Testis (tissue), 3 donors: ENCODE data around the gene PIGO. TPM values are rescaled to one million over a fixed set of nuclear protein-coding genes. Genes with fewer than 3 reads are reported as not detected.

Experiments used
- DNase-seq: peaks from one replicate; pipeline ENCODE4 v3.0.0-alpha.2; 2019
- H3K27ac ChIP-seq, 2 donors: fragments of 200-600 bp; sonication (generic); one replicate each; pipeline ENCODE4 v1.5.1; 2019
- H3K27me3 ChIP-seq: fragments of 200-600 bp; sonication (generic); one replicate; pipeline ENCODE4 v1.5.1; 2019
- H3K36me3 ChIP-seq: fragments of 200-600 bp; sonication (generic); one replicate; pipeline ENCODE4 v1.5.1; 2017; ENCODE audit warnings: low read depth; ENCODE audit errors: missing control alignments
- H3K4me1 ChIP-seq: fragments of 200-600 bp; sonication (generic); one replicate; pipeline ENCODE4 v1.5.1; 2019
- H3K4me3 ChIP-seq, 2 donors: fragments of 200-600 bp; sonication (generic); one replicate each; pipeline ENCODE4 v1.5.1; 2017 to 2019
- H3K9me3 ChIP-seq: fragments of 200-600 bp; sonication (generic); one replicate; pipeline ENCODE4 v1.5.1; 2017
- POLR2A ChIP-seq: fragments of 450-650 bp; IDR thresholded peaks from one replicate; pipeline ENCODE4 v1.6.1; 2017; ENCODE audit warnings: antibody characterized with exemption, mild to moderate bottlenecking, moderate library complexity
- WGBS, 2 donors: methylation state at CpG; one replicate each; pipeline ENCODE4 v1.1.5; 2018; 5-methylcytosine and 5-hydroxymethylcytosine counted together
- intact Hi-C: fragments of 100-400 bp; cut with DNase I; formaldehyde crosslinking; loops from one replicate; pipeline ENCODE4 v1.15.1; 2023; ENCODE audit warnings: low total_unique reads
- polyA plus RNA-seq: library from polyadenylated mRNA; stranded (reverse); fragments of 350-450 nt; fragmentation: Illumina TruSeq; extraction: RNeasy Lipid Tissue Mini Kit (QIAGEN cat#74804); gene quantifications from one replicate; pipeline ENCODE4 v1.2.3, GENCODE V29; 2014; ENCODE audit warnings: low read depth, low replicate concordance; ENCODE audit not compliant: insufficient read depth
- total RNA-seq, 2 donors: library from RNA; depleted of rRNA; stranded (reverse); fragments of >200 nt; gene quantifications; one replicate each; pipeline ENCODE4 v1.2.3, GENCODE V29; 2016
- TF ChIP-seq, protein P1 (sequence below), 3 experiments: fragments of 450-650 bp in 2 of 3; fragments of 200-600 bp in 1 of 3; sonication (generic) in 1 of 3; IDR thresholded peaks; one replicate each; pipeline ENCODE4 v1.5.1; 2016 to 2019; ENCODE audit warnings: antibody characterized with exemption in 3 of 3, mild to moderate bottlenecking in 2 of 3, moderate library complexity in 1 of 3

Gene PIGO
- total and polyA plus RNA-seq, 3 donors from 2014 or later, result 27.6 to 41.4 (median 33.1) TPM

DNA sequence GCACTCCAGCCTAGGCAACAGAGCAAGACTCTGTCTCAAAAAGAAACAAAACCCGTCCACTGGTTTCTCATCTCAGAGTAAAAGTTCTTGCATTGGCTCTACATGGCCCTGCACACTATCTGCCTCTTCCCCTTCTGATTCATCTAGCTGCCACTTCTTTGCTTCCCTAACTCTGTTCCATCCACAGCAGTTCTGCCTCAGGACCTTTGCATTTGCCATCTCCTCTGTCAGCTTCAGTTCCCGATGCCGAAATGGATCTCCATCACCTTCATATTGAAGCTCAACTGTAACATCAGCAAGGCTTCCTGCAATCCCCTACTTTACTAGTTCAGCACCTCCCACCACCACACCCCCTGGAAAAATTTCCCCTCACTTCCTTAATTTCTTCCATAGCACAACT lies 1.2 kb upstream of the PIGO start:
- 82 to 94% methylated on average over 3 of the region's 3 CpGs for WGBS, 2 donors
- Histone ChIP-seq H3K27ac (no peak overlapping the region), H3K4me1 (peaks cover 14% of the 10 kb centered on the region), H3K4me3 (no peak overlapping the region), H3K9me3 (no peaks in the 10 kb centered on the region), H3K36me3 (no peaks in the 10 kb centered on the region), H3K27me3 (no peaks in the 10 kb centered on the region)
- TF ChIP-seq POLR2A, result no peak
- TF ChIP-seq, protein P1, sequence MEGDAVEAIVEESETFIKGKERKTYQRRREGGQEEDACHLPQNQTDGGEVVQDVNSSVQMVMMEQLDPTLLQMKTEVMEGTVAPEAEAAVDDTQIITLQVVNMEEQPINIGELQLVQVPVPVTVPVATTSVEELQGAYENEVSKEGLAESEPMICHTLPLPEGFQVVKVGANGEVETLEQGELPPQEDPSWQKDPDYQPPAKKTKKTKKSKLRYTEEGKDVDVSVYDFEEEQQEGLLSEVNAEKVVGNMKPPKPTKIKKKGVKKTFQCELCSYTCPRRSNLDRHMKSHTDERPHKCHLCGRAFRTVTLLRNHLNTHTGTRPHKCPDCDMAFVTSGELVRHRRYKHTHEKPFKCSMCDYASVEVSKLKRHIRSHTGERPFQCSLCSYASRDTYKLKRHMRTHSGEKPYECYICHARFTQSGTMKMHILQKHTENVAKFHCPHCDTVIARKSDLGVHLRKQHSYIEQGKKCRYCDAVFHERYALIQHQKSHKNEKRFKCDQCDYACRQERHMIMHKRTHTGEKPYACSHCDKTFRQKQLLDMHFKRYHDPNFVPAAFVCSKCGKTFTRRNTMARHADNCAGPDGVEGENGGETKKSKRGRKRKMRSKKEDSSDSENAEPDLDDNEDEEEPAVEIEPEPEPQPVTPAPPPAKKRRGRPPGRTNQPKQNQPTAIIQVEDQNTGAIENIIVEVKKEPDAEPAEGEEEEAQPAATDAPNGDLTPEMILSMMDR (IDR thresholded peaks at IDR 0.05), result no peak
- DNase-seq, result no peak
- intact Hi-C loops, result no loop called here

DNA sequence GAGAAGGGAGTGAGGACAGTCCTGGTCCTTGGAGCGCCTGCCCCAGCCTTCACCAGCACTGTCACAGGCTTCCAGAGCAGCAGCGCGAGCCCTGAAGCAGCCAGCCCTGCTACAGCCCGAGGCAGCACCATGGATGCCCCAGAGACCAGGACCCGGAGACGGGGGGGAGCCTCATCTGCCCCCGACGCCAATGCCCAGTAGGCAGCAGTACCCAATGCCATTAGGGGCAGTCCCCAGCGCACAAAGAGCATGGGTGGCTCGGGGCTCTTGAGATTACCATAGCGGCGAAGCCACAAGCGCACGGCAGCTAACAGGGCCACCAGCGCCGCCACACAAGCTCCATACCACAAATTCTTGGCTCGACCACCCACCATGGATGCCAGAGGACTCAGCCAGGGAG lies 4.9 kb downstream of the PIGO start:
- no peak overlapping the region for H3K4me3 ChIP-seq
- intact Hi-C loops, result no loop called here
- 87 to 95% methylated on average over 8 to 17 of the region's 17 CpGs for WGBS, 2 donors
- TF ChIP-seq POLR2A, result no peak
- TF ChIP-seq, protein P1 (IDR thresholded peaks at IDR 0.05), result no peak
- peaks cover 5% of the 10 kb centered on the region for H3K4me1 ChIP-seq
- no peaks in the 10 kb centered on the region for H3K27me3 ChIP-seq
- H3K27ac ChIP-seq, result no peak overlapping the region
- no peaks in the 10 kb centered on the region for H3K9me3 ChIP-seq
- H3K36me3 ChIP-seq, result no peaks in the 10 kb centered on the region
- DNase-seq, result no peak

- Histone ChIP-seq H3K27me3 (no peaks in the 10 kb centered on the region), H3K36me3 (no peaks in the 10 kb centered on the region), H3K27ac (no peak overlapping the region), H3K4me1 (no peaks in the 10 kb centered on the region), H3K4me3 (no peak overlapping the region), H3K9me3 (no peaks in the 10 kb centered on the region)
- no peak for DNase-seq
- intact Hi-C loops, result no loop called here
- no peak for TF ChIP-seq POLR2A
- TF ChIP-seq, protein P1 (IDR thresholded peaks at IDR 0.05), result no peak
- WGBS, 2 donors, result 94 to 98% methylated on average over 2 of the region's 2 CpGs
These were observed 7.0 kb downstream of the PIGO start for GRCh38 chr9:35089434-35089833.

DNA sequence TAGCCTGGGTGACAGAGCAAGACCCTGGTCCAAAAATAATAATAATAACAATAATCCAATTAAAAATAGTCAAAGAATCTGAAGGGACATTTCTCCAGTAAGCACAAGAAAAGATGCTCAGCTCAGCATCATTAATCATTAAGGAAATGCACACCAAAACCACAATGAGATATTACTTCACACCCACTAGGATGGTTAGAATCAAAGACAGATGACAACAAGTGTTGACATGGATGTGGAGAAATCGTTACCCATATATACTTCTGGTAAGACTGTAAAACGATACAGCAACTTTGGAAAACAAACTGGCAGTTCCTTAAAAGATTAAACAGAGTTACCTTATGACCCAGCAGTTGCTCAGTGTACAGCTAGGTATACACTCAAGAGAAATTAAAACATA lies 11.3 kb downstream of the PIGO start:
- H3K4me1 ChIP-seq, result no peaks in the 10 kb centered on the region
- intact Hi-C loops, result no loop called here
- H3K27ac ChIP-seq, result no peak overlapping the region
- no peaks in the 10 kb centered on the region for H3K9me3 ChIP-seq
- WGBS, 2 donors, result 90% methylated on average over 2 of the region's 2 CpGs
- no peak overlapping the region for H3K4me3 ChIP-seq
- H3K27me3 ChIP-seq, result no peaks in the 10 kb centered on the region
- DNase-seq, result no peak
- TF ChIP-seq POLR2A, result no peak
- TF ChIP-seq, protein P1 (IDR thresholded peaks at IDR 0.05), result no peak
- no peaks in the 10 kb centered on the region for H3K36me3 ChIP-seq
